ENCODE measurements around the gene BTN3A1.
"Not testable (repeated sequence)": the region's sequence is repeated elsewhere in the genome, so short reads cannot be mapped to it uniquely, and the experiment has no call there.

BTN3A1 gene

GRCh38 chr6:26401987-26402658 is at the start of gene BTN3A1:
Gene BTN3A1 (plus strand): TSS chr6:26402275. CDS start chr6:26405564, 3,289 bp downstream.
- no peak for TF ChIP-seq CTCF (conservative IDR thresholded peaks at IDR 0.05; ENCODE audit: low read depth, low read length)
- peak within 1 kb of the TSS; percentile 91 for H3K4me3 ChIP-seq (ENCODE audit: low read length)
- DNase-seq (ENCODE audit: low read depth) = no peak

GRCh38 chr6:26352315-26352714 is 49.8 kb upstream of the BTN3A1 start:
- DNase-seq (ENCODE audit: low read depth) = no peak

GRCh38 chr6:26354162-26354561 is 47.9 kb upstream of the BTN3A1 start:
- DNase-seq (ENCODE audit: low read depth) = no peak
- no peak for TF ChIP-seq CTCF (conservative IDR thresholded peaks at IDR 0.05; ENCODE audit: low read depth, low read length)
- no peak overlapping the region for H3K4me3 ChIP-seq (ENCODE audit: low read length)

More at GRCh38 chr6:26352315-26352714, 49.8 kb upstream of the BTN3A1 start:
- H3K4me3 ChIP-seq (ENCODE audit: low read length) = no peak overlapping the region
- no peak for TF ChIP-seq CTCF (conservative IDR thresholded peaks at IDR 0.05; ENCODE audit: low read depth, low read length)

GRCh38 chr6:26355366-26355765 is 46.7 kb upstream of the BTN3A1 start:
- no peak overlapping the region for H3K4me3 ChIP-seq (ENCODE audit: low read length)
- TF ChIP-seq CTCF (conservative IDR thresholded peaks at IDR 0.05; ENCODE audit: low read depth, low read length) = no peak
- DNase-seq (ENCODE audit: low read depth) = no peak

GRCh38 chr6:26357543-26357942 is 44.5 kb upstream of the BTN3A1 start:
- DNase-seq (ENCODE audit: low read depth); H3K4me3 ChIP-seq (ENCODE audit: low read length): not testable (repeated sequence)

GRCh38 chr6:26358511-26358981 is 43.5 kb upstream of the BTN3A1 start:
- no peak for DNase-seq (ENCODE audit: low read depth)
- TF ChIP-seq CTCF (conservative IDR thresholded peaks at IDR 0.05; ENCODE audit: low read depth, low read length) = no peak
- no peak overlapping the region for H3K4me3 ChIP-seq (ENCODE audit: low read length)

- no peak overlapping the region for H3K4me3 ChIP-seq (ENCODE audit: low read length)
- DNase-seq (ENCODE audit: low read depth) = no peak
- TF ChIP-seq CTCF (conservative IDR thresholded peaks at IDR 0.05; ENCODE audit: low read depth, low read length) = no peak
Measured at GRCh38 chr6:26359765-26360164, 42.3 kb upstream of the BTN3A1 start.
